ENCODE measurements around the gene DYRK1A. TPM values are rescaled to one million over a fixed set of nuclear protein-coding genes. Genes with fewer than 3 reads are reported as not detected.

DYRK1A gene
- total RNA-seq, 1 experiment from 2014 or later: 48.7 TPM

DNA sequence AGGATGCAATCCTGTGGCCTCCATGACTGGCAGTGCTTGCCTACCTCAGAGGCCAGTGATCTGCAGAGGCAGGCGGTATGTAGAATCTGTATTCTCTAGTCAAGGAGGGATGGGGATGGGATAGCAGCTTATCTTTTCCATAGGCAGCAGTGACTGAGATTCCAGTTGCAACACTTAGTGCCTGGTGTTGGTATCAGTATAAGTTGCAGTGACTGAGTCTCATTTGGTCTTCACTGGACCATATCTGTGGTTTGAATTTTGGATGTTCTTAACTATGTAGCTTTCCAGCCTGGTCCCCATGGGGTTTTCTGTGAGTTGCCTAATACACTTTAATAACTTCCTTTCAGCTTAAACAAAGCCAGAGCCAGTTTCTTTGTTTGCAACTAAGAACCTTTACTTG, 16.5 kb downstream of the DYRK1A start:
- no peak overlapping the region for H3K4me2 ChIP-seq (ENCODE audit: low read length)
- TF ChIP-seq EZH2 (IDR thresholded peaks at IDR 0.05; ENCODE audit: low read length, unreplicated experiment) (no peak), EZH2phosphoT487 (IDR thresholded peaks at IDR 0.05; ENCODE audit: borderline replicate concordance, low read length) (no peak)
- TF ChIP-seq, protein P1, sequence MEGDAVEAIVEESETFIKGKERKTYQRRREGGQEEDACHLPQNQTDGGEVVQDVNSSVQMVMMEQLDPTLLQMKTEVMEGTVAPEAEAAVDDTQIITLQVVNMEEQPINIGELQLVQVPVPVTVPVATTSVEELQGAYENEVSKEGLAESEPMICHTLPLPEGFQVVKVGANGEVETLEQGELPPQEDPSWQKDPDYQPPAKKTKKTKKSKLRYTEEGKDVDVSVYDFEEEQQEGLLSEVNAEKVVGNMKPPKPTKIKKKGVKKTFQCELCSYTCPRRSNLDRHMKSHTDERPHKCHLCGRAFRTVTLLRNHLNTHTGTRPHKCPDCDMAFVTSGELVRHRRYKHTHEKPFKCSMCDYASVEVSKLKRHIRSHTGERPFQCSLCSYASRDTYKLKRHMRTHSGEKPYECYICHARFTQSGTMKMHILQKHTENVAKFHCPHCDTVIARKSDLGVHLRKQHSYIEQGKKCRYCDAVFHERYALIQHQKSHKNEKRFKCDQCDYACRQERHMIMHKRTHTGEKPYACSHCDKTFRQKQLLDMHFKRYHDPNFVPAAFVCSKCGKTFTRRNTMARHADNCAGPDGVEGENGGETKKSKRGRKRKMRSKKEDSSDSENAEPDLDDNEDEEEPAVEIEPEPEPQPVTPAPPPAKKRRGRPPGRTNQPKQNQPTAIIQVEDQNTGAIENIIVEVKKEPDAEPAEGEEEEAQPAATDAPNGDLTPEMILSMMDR (conservative IDR thresholded peaks at IDR 0.05; ENCODE audit: low read depth, low read length): no peak
- DNase-seq (no peak), ATAC-seq (no peak)
- H3K79me2 ChIP-seq (ENCODE audit: low read length): peaks cover 100% of the 10 kb centered on the region
- CTCF ChIA-PET: no interaction called here
- no TSS peak for BruUV-seq (replicated peaks)
- intact Hi-C loops (cut with micrococcal nuclease): no loop called here
- H4K20me1 ChIP-seq (ENCODE audit: low read length): peaks cover 94% of the 10 kb centered on the region
- H3K4me1 ChIP-seq (ENCODE audit: insufficient read depth, low read length): peaks cover 31% of the 10 kb centered on the region
- peaks cover 14% of the 10 kb centered on the region; the same call in 1 of the 2 replicates for H3K36me3 ChIP-seq (ENCODE audit: low read depth, low read length)
- no peak overlapping the region for H3K4me3 ChIP-seq (ENCODE audit: low read length)
- H3K27me3 ChIP-seq (ENCODE audit: low read length): no peaks in the 10 kb centered on the region
- no peaks in the 10 kb centered on the region for H3K9me2 ChIP-seq (replicated peaks; ENCODE audit: low read length)
- no peak overlapping the region for H3K9ac ChIP-seq (ENCODE audit: low read length)
- no peak overlapping the region for H2AFZ ChIP-seq (ENCODE audit: low read length)
- POLR2A ChIA-PET (ENCODE audit: unreplicated experiment): no interaction called here
- H3K9me3 ChIP-seq (ENCODE audit: low read length): no peaks in the 10 kb centered on the region
- peaks cover 9% of the 10 kb centered on the region for H3F3A ChIP-seq (ENCODE audit: low read length, unreplicated experiment)
- H3K27ac ChIP-seq (ENCODE audit: low read length): no peak overlapping the region

DNA sequence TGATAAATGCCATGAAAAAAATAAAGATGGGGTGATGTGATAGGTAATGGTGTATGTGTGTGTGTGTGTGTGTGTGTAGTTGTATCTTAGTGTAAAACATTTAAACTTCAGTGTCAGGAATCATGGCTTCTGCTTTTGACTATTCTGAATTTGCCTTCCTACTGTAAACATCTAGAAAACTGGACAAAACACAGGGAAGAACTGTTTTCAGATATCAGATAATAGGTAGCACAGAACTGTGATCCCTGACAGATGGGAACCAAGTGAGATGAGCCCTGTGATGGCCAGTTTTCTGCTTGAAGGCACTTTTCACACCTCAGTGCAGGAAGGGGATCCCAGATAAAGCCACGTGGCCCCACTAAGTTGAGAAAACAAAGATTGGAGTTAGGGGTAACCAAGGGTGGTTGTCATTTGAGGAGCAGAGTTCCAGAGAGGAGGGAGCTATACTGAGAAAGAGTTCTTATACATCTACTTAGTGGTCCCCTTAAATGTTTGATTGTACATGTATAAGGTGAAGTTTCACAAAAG, 17.3 kb downstream of the DYRK1A start:
- no peaks in the 10 kb centered on the region for H3K27me3 ChIP-seq (ENCODE audit: low read length)
- H3K27ac ChIP-seq (ENCODE audit: low read length): no peak overlapping the region
- CTCF ChIA-PET: no interaction called here
- no peak for TF ChIP-seq EZH2 (IDR thresholded peaks at IDR 0.05; ENCODE audit: low read length, unreplicated experiment)
- no peak for TF ChIP-seq EZH2phosphoT487 (IDR thresholded peaks at IDR 0.05; ENCODE audit: borderline replicate concordance, low read length)
- TF ChIP-seq, protein P1 (conservative IDR thresholded peaks at IDR 0.05; ENCODE audit: low read depth, low read length): no peak
- peaks cover 100% of the 10 kb centered on the region for H3K79me2 ChIP-seq (ENCODE audit: low read length)
- peaks cover 91% of the 10 kb centered on the region for H4K20me1 ChIP-seq (ENCODE audit: low read length)
- peaks cover 9% of the 10 kb centered on the region for H3F3A ChIP-seq (ENCODE audit: low read length, unreplicated experiment)
- peaks cover 14% of the 10 kb centered on the region; the same call in 1 of the 2 replicates for H3K36me3 ChIP-seq (ENCODE audit: low read depth, low read length)
- POLR2A ChIA-PET (ENCODE audit: unreplicated experiment): no interaction called here
- DNase-seq (no peak), ATAC-seq (no peak)
- BruUV-seq (replicated peaks): no TSS peak
- no peak overlapping the region for H2AFZ ChIP-seq (ENCODE audit: low read length)
- no peak overlapping the region for H3K4me2 ChIP-seq (ENCODE audit: low read length)
- intact Hi-C loops (cut with micrococcal nuclease): no loop called here
- no peak overlapping the region for H3K4me3 ChIP-seq (ENCODE audit: low read length)
- peaks cover 27% of the 10 kb centered on the region for H3K4me1 ChIP-seq (ENCODE audit: insufficient read depth, low read length)
- no peaks in the 10 kb centered on the region for H3K9me3 ChIP-seq (ENCODE audit: low read length)
- no peak overlapping the region for H3K9ac ChIP-seq (ENCODE audit: low read length)
- no peaks in the 10 kb centered on the region for H3K9me2 ChIP-seq (replicated peaks; ENCODE audit: low read length)

DNA sequence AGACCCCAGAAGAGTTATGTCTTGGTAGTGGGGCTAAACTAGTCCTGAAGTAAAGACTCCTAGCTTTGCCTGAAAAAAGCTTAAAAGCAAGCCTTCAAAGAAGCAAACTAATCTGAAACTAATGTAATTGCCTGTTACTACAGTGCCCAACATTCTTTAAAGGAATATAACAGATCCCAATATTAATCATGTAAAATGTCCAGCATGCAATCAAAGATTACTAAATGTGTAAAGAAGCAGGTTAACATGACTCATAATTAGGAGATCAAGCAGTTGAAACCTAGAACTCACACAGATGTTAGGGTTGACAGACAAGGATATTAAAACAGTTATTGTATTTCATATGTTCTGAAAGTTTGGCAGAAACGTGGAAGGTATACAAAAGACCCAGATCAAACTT, 17.8 kb downstream of the DYRK1A start:
- BruUV-seq (replicated peaks): no TSS peak

More for the DNA sequence above, 17.8 kb downstream of the DYRK1A start:
- no peak for DNase-seq
- no peak overlapping the region for H3K27ac ChIP-seq (ENCODE audit: low read length)
- TF ChIP-seq EZH2phosphoT487 (IDR thresholded peaks at IDR 0.05; ENCODE audit: borderline replicate concordance, low read length) (no peak), EZH2 (IDR thresholded peaks at IDR 0.05; ENCODE audit: low read length, unreplicated experiment) (no peak)
- TF ChIP-seq, protein P1 (conservative IDR thresholded peaks at IDR 0.05; ENCODE audit: low read depth, low read length): no peak
- H3K9me2 ChIP-seq (replicated peaks; ENCODE audit: low read length): no peaks in the 10 kb centered on the region
- no peaks in the 10 kb centered on the region for H3K27me3 ChIP-seq (ENCODE audit: low read length)
- H3K9ac ChIP-seq (ENCODE audit: low read length): no peak overlapping the region
- peaks cover 14% of the 10 kb centered on the region; the same call in 1 of the 2 replicates for H3K36me3 ChIP-seq (ENCODE audit: low read depth, low read length)
- H3K79me2 ChIP-seq (ENCODE audit: low read length): peaks cover 100% of the 10 kb centered on the region
- H3K9me3 ChIP-seq (ENCODE audit: low read length): no peaks in the 10 kb centered on the region
- CTCF ChIA-PET: no interaction called here
- peaks cover 9% of the 10 kb centered on the region for H3F3A ChIP-seq (ENCODE audit: low read length, unreplicated experiment)
- POLR2A ChIA-PET (ENCODE audit: unreplicated experiment): no interaction called here
- no peak overlapping the region for H3K4me2 ChIP-seq (ENCODE audit: low read length)
- peaks cover 24% of the 10 kb centered on the region for H3K4me1 ChIP-seq (ENCODE audit: insufficient read depth, low read length)
- H4K20me1 ChIP-seq (ENCODE audit: low read length): peaks cover 88% of the 10 kb centered on the region
- H2AFZ ChIP-seq (ENCODE audit: low read length): no peak overlapping the region
- no peak for ATAC-seq
- intact Hi-C loops (cut with micrococcal nuclease): no loop called here
- H3K4me3 ChIP-seq (ENCODE audit: low read length): no peak overlapping the region
